ENCODE data around the gene PRPF18.

The PRPF18 gene

GRCh38 chr10:13644866-13645265, 58.1 kb downstream of the PRPF18 start:
- DNase-seq, result no peak

GRCh38 chr10:13648425-13648824, 61.7 kb downstream of the PRPF18 start:
- DNase-seq, result no peak

GRCh38 chr10:13649844-13650520, 63.2 kb downstream of the PRPF18 start:
- no peak for DNase-seq

DNA sequence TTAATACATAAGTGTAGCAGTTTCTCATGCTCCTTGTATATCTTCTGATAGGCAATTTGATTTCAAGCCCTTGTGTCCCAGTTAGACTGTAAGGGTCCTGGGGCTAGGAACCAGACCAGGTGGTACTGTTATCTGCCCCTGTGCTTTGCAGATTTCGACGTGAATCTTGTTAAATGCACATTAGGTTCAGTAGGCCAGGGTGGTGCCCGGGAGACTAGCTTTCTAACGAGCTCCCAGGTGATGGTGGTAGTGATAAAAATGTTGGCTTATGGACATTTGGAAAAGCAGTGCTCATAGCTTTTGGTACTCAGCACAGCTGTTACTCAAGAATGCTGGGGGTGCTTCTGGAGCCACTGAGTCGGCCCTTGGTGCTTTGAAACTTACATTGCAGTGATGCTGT, 64.2 kb downstream of the PRPF18 start:
- no peak for DNase-seq

GRCh38 chr10:13651969-13652720, 65.4 kb downstream of the PRPF18 start:
- no peak for DNase-seq

GRCh38 chr10:13652860-13653259, 66.1 kb downstream of the PRPF18 start:
- DNase-seq, result no peak

DNA sequence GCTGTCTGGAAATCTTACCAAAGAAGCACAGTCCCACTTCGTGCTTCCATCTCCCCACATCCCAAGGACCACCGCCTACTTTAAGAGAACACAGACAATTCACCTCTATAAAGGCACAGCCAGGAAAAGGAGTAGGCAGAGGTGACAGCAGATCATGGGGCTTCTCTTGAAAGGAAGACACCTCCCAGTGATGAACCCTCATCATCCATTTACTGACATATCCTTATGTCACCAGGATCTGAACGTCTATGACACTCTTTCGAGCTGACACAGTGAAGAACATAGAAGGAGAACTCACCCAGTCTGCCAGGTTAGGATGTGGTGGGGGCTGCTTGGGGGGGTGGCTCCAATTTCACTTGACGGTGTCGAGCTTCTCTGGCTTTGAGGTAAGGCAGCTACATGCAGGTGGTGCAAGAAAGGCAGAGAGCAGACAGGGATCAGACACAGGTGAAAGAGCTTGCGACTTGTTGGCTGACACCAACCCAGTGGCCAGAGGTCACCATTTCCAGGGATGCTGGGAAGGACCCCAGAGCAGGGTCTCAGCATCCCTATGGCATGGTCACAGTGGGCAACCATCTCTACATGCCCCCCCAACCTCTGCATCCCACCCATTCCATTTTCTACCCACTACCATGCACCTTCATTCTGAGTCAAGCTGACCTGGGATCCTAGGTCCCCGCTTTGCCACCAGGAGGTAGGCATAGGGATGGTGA, 67.5 kb downstream of the PRPF18 start:
- no peak for DNase-seq

- no peak for DNase-seq
Observed at GRCh38 chr10:13654846-13655245, 68.1 kb downstream of the PRPF18 start.

DNA sequence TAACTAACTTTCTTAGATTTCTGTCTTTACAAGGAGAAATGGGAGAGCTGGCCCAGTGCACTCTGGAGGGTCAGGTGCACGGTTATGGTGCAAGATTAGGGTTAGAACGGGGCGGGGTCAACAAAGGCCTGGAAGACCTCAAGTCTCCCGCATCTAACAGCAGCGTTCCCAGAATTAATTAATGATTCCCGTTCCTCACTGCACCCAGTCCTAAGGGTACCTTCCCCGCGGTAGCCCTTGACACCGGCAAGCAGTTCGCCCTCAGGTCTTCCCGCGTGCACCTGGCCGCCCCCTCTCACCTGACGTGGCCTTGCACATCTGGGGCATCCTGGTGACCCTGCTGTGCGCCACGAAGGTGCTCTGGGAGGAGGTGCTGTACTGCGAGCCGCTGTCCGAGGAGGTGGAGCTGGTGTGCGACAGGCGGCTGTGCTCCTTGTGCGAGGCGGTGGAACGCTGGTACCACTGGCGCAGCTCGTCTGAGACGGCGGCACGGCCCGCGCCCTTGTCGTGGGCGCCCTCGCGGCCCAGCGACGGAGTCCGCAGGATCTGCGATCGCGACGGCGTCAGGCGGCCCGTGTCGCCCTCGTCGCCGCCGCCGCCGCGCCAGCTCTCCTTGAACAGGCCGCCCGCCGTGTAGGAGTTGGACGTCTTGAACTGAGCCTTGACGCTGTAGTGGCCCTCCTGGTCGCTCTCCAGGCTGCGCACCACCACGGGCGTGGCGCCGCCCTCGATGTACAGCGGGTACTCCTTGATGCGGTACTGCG, 69.8 kb downstream of the PRPF18 start:
- DNase-seq, result no peak

DNA sequence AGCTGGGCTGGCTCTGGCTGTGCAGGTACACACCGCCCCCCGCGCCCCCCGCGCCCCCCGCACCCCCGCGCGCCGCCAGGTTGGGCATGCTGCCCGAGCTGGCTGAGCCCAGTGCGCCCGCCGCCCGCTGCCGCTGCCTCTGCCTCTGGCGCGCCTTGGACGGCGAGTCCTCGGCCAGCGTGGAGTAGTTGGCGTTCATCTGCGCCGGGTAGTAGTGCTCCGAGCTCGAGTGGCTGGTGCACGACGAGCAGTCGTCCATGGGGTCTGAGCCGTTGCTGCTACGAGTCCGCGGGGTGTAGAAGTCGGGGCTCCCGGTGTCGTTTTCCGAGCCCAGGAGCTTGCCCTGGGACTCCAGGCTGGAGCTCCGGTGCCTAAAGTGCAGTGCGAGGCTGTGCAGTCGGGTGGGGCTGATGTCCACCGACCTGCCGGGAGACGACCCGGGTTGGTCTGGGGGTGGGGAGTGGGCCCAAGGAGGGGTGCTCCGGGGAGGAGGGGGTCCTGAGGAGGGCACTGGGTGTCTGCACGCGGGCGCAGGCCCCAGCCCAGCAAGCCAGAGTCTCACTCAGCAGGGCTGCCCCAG, 70.4 kb downstream of the PRPF18 start:
- DNase-seq, result no peak

GRCh38 chr10:13658264-13658663, 71.5 kb downstream of the PRPF18 start:
- DNase-seq, result no peak

- no peak for DNase-seq
Observed at GRCh38 chr10:13658871-13659685, 72.3 kb downstream of the PRPF18 start.

DNA sequence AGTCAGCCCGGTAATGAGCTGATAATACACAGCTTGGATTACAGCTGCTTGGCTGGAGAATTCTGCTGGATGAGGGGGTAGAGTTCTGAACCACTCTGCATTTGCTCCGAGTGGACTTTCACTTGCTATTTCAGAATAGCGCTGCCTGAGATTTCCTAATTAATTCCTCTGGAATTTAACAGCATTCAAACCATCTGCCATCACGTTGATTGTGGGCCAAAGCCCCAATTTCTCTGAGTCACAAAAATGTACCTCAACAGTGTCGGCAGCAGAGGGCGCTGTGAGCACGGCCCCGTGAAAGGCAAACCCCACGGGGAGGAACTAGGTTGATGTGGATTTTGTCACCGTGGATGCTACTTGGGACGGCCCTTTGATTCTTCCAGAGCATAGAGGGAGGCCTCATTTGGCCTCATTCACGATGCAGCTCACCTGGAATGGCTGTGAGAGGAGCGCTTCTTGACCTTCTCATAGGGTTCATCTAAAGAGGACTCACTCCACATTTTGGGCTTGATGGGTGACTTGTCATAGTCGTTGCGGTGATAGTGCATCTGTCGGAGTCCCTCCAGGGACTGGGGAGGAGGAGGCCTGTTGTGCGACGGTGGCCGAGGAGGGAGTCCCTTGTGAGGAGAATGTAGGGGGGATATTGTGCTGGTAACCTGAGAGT, 73.3 kb downstream of the PRPF18 start:
- DNase-seq, result peak; percentile 67

GRCh38 chr10:13660551-13660920, 73.8 kb downstream of the PRPF18 start:
- no peak for DNase-seq

GRCh38 chr10:13661256-13661655, 74.5 kb downstream of the PRPF18 start:
- no peak for DNase-seq

DNA sequence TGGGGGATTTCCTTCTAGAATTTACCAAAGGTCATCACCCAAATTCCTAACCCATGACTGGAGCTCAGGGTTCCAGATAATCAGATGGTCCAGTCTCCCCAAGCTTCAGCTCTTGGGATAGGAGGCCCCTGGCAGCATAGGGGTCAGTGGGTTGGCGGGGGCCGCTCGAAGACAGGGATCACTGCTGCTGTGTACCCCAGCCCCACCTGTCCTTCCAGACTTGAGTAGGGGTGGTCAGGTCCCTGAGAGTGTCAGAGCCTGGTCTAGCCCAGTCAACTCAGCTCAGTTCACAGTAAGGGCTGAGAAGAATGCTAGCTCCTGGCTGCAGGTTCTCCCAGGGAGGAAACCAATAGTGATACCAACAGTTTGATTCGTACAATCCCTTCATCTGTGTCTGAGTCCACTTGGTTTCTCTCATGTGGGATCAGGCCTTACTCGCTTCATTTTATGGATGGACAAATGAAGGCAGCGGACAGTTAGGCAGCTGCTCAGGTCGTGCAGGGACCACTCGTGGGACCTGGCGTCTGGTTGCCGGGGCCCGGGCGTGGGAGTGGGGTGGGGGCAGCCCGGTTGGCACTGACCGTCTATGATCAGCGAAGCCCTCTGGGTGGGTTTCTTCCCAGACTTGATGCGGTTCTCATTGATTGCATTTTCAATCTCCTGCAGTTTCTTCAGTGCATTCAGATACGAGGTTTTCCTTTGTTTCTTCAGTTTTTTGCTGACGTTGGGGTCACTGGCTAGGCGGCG, 78.9 kb downstream of the PRPF18 start:
- no peak for DNase-seq

GRCh38 chr10:13668126-13668525, 81.4 kb downstream of the PRPF18 start:
- DNase-seq, result no peak

DNA sequence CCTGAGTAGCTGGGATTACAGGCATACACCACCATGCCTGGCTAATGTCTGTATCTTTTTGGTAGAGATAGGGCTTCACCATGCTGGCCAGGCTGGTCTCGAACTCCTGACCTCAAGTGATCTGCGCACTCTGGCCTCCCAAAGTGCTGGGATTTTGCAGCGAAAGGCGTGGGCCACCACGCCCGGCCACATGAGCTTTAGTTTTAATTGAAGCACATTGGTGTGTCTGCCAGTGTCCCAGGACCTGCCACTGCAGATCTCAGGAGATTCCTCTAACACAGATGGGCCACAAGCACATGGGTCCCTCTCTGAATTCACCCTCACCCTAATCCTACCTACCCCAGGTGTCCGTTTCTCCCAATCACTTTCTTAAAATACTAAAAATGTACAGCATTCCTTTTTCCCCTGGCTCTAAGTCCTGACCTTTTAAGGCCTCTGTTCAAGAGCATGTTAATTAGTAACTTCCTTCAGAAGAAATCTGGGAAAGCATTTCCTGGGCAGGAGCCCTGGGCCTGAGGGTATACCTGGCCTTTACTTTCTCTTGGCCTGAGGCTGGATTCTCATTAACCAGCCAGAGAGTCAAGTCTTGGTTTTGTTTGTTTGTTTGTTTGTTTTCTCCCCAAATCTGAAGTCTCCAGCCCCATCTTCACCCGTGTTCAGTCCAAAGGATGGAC, 82.6 kb downstream of the PRPF18 start:
- DNase-seq, result no peak

- no peak for DNase-seq
Observed at GRCh38 chr10:13669901-13670300, 83.1 kb downstream of the PRPF18 start.

GRCh38 chr10:13670311-13670710, 83.5 kb downstream of the PRPF18 start:
- DNase-seq, result no peak
